ENCODE data around the gene RAPGEF3.

RAPGEF3 gene

DNA sequence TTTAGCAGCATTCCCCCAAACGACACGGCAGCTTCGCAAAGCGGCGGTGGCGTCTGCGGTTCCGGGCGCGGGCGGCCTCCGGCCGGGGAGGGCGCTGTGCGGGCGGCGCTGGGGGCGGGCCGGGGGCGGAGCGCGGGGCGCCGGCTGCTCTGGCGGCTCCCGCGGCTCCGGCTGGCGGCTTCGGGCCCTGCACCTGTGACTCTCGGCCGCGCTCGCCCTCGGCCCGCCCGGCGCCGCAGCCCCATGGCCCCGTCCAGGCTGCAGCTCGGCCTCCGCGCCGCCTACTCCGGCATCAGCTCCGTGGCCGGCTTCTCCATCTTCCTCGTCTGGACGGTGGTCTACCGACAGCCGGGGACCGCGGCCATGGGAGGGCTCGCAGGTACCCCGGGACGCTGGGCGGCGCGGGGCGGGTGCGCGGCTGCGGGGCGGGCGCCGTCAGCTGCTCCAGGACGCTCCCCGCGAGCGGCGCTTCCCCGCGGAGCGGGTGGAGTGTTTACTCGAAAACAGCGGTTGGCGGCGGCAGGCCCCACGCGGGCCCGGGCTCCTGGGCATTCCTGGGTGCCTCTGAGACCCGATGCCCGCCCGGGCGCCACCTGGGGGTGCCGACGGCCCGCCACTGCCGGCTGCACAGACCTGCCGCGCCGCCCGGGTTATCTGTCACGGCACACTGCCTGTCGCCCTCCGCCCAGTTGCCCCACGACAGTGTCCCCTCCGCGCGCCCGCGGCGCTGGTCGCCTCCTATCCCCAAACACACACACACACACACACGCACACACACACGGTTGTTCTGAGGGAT, 14.6 kb upstream of the RAPGEF3 start, which contains the start of gene SLC48A1:
SLC48A1 (plus strand) TSS at position 177 of the 796 bp plus-strand sequence; CDS start at position 244, 67 bp downstream.
- H3K27ac Mint-ChIP-seq: peak within 1 kb of the TSS; percentile 75 to 89 (median 89)

DNA sequence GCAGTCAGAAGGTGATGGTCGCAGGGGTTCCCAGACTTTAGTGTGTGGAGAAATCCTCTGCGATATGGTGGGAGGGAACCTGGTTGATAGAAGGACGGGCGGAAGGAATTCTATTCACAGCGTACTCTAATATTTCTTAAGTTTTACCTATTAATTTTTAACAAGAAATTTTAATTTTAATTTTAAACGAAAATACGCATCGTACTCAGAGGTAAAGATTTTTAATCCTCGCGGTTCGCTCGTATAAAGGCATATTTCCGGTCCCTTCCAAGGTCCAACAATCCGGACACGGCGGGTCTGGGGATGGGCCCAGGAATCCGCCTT, 14.0 kb upstream of the RAPGEF3 start:
- TF ChIP-seq CTCF (IDR thresholded peaks at IDR 0.05; ENCODE audit: unreplicated experiment in 3 of 3): no peak
- Mint-ChIP-seq H3K4me3 (peak overlapping the region; percentile 85 to 92 (median 92)), H3K27me3 (ENCODE audit: low read depth) (peaks cover 12% of the 10 kb centered on the region), H3K27ac (peak overlapping the region; percentile 75 to 89 (median 82)), H3K36me3 (ENCODE audit: low read depth) (no peaks in the 10 kb centered on the region), H3K4me1 (peaks cover 22% of the 10 kb centered on the region), H3K9me3 (no peaks in the 10 kb centered on the region)

More for the DNA sequence above, 14.6 kb upstream of the RAPGEF3 start, which contains the start of gene SLC48A1:
- H3K4me3 Mint-ChIP-seq: peak within 1 kb of the TSS; percentile 93 to 97 (median 95)
- H3K36me3 Mint-ChIP-seq (ENCODE audit: low read depth): no peaks in the 10 kb centered on the region
- H3K4me1 Mint-ChIP-seq: peaks cover 22% of the 10 kb centered on the region
- H3K27me3 Mint-ChIP-seq (ENCODE audit: low read depth): peaks cover 12% of the 10 kb centered on the region
- TF ChIP-seq CTCF (IDR thresholded peaks at IDR 0.05; ENCODE audit: unreplicated experiment in 3 of 3): peak in 1 of 3 experiments; percentile 24
- H3K9me3 Mint-ChIP-seq: no peaks in the 10 kb centered on the region

- Mint-ChIP-seq H3K27ac (peak overlapping the region; percentile 75 to 89 (median 82)), H3K4me1 (peaks cover 27% of the 10 kb centered on the region), H3K36me3 (ENCODE audit: low read depth) (no peaks in the 10 kb centered on the region), H3K9me3 (no peaks in the 10 kb centered on the region), H3K27me3 (ENCODE audit: low read depth) (peaks cover 12% of the 10 kb centered on the region), H3K4me3 (peak overlapping the region; percentile 85 to 92 (median 92))
- TF ChIP-seq CTCF (IDR thresholded peaks at IDR 0.05; ENCODE audit: unreplicated experiment in 3 of 3): no peak
Measured at GRCh38 chr12:47772094-47772660, 13.5 kb upstream of the RAPGEF3 start.

GRCh38 chr12:47771304-47771703, 12.6 kb upstream of the RAPGEF3 start:
- H3K9me3 Mint-ChIP-seq: no peaks in the 10 kb centered on the region
- H3K27ac Mint-ChIP-seq: no peak overlapping the region
- TF ChIP-seq CTCF (IDR thresholded peaks at IDR 0.05; ENCODE audit: unreplicated experiment in 3 of 3): no peak
- H3K4me1 Mint-ChIP-seq: peaks cover 27% of the 10 kb centered on the region
- H3K4me3 Mint-ChIP-seq: peak overlapping the region in 2 of 3 experiments; percentile 62 to 66
- no peaks in the 10 kb centered on the region for H3K36me3 Mint-ChIP-seq (ENCODE audit: low read depth)
- H3K27me3 Mint-ChIP-seq (ENCODE audit: low read depth): peaks cover 12% of the 10 kb centered on the region

GRCh38 chr12:47770086-47770726, 11.5 kb upstream of the RAPGEF3 start:
- Mint-ChIP-seq H3K27me3 (ENCODE audit: low read depth) (peaks cover 15% of the 10 kb centered on the region), H3K27ac (no peak overlapping the region), H3K36me3 (ENCODE audit: low read depth) (no peaks in the 10 kb centered on the region)

More at GRCh38 chr12:47770086-47770726, 11.5 kb upstream of the RAPGEF3 start:
- peaks cover 23% of the 10 kb centered on the region for H3K4me1 Mint-ChIP-seq
- H3K9me3 Mint-ChIP-seq: no peaks in the 10 kb centered on the region
- no peak overlapping the region for H3K4me3 Mint-ChIP-seq
- TF ChIP-seq CTCF (IDR thresholded peaks at IDR 0.05; ENCODE audit: unreplicated experiment in 3 of 3): no peak
